ENCODE data around the gene DSTN. TPM values are rescaled to one million over a fixed set of nuclear protein-coding genes. Genes with fewer than 3 reads are reported as not detected.

The DSTN gene
- total RNA-seq, 1 donor from 2014 or later = 233 TPM

DNA sequence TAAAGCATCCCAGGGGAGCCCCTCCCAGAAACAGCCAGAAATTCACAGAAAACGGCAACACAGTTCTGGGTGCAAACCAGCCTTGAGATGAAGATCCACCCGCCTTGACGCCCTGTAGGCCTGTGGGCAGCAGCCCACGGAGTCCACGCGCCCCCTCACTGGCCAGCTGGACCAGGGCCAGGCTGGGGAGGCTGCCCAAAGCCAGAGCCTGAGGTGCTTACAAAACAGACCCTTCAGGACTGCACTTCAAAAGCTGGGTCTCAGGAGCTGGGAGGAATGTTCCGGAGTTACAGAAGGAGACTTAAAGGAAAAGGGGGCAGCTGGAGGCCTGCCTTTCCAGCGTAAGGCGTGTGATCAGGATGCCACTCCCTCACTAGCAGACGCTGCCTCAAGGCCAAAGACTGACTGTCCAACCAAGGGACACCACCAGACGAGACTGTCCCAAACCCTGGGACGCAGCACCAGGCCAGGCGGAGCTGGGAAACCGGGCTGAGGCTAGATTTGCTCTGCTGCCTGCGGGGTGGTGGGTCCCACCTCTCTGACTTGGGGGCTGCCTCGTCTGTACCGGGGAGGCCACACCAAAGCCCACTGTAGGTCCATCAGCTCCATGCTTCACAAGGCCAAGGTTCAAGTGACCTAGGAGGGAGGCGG lies 64.1 kb downstream of the DSTN start:
- H3K4me1 Mint-ChIP-seq (ENCODE audit: low read depth, unreplicated experiment) = peaks cover 49% of the 10 kb centered on the region
- DNase-seq = no peak
- TF ChIP-seq, protein P1, sequence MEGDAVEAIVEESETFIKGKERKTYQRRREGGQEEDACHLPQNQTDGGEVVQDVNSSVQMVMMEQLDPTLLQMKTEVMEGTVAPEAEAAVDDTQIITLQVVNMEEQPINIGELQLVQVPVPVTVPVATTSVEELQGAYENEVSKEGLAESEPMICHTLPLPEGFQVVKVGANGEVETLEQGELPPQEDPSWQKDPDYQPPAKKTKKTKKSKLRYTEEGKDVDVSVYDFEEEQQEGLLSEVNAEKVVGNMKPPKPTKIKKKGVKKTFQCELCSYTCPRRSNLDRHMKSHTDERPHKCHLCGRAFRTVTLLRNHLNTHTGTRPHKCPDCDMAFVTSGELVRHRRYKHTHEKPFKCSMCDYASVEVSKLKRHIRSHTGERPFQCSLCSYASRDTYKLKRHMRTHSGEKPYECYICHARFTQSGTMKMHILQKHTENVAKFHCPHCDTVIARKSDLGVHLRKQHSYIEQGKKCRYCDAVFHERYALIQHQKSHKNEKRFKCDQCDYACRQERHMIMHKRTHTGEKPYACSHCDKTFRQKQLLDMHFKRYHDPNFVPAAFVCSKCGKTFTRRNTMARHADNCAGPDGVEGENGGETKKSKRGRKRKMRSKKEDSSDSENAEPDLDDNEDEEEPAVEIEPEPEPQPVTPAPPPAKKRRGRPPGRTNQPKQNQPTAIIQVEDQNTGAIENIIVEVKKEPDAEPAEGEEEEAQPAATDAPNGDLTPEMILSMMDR (IDR thresholded peaks at IDR 0.05; ENCODE audit: partially characterized antibody, unreplicated experiment) = no peak
- peaks cover 24% of the 10 kb centered on the region for H3K9me3 Mint-ChIP-seq (ENCODE audit: unreplicated experiment)
- peaks cover 20% of the 10 kb centered on the region for H3K27me3 Mint-ChIP-seq (ENCODE audit: unreplicated experiment)
- peak overlapping the region; percentile 28 for H3K27ac Mint-ChIP-seq (ENCODE audit: unreplicated experiment)
- H3K4me3 Mint-ChIP-seq (ENCODE audit: unreplicated experiment) = peak overlapping the region; percentile 43
- peaks cover 4% of the 10 kb centered on the region for H3K36me3 Mint-ChIP-seq (ENCODE audit: unreplicated experiment)

DNA sequence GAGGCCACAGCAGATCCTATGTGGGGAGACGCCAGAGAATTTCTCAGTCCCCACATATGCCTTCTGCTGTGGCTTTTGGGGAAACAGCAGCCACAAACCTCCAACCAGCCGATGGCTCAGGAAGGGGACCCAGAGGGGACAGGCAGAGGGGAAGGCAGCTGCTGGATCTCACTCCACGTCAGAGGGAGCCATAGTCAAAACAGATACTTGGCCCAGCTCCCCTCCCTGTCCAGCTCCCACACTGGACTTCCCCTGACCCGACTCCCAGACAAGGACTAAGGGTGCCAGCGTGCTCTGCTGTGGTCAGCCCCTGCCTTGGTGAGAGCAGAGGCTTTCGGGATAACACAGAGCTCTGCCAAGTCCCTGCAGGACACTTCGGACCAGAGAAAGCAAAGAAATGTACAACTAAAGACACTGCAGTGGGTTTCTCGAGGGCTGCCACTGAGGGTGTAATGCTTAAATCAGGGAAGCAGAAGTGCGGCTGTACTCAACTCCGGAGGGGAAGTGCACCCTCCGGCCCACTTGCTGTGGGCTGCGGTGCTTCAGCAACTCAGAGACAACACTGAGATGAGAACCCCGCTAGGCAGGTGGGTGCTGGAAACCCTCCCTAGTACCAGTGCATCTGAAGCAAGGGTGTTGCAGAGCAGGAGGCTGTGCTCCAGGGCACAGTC lies 64.9 kb downstream of the DSTN start:
- TF ChIP-seq, protein P1 (IDR thresholded peaks at IDR 0.05; ENCODE audit: partially characterized antibody, unreplicated experiment) = no peak
- no peak for DNase-seq
- peaks cover 4% of the 10 kb centered on the region for H3K36me3 Mint-ChIP-seq (ENCODE audit: unreplicated experiment)
- peak overlapping the region; percentile 30 for H3K4me3 Mint-ChIP-seq (ENCODE audit: unreplicated experiment)
- peaks cover 49% of the 10 kb centered on the region for H3K4me1 Mint-ChIP-seq (ENCODE audit: low read depth, unreplicated experiment)
- peaks cover 24% of the 10 kb centered on the region for H3K9me3 Mint-ChIP-seq (ENCODE audit: unreplicated experiment)
- H3K27ac Mint-ChIP-seq (ENCODE audit: unreplicated experiment) = peak overlapping the region; percentile 98
- H3K27me3 Mint-ChIP-seq (ENCODE audit: unreplicated experiment) = peaks cover 20% of the 10 kb centered on the region

DNA sequence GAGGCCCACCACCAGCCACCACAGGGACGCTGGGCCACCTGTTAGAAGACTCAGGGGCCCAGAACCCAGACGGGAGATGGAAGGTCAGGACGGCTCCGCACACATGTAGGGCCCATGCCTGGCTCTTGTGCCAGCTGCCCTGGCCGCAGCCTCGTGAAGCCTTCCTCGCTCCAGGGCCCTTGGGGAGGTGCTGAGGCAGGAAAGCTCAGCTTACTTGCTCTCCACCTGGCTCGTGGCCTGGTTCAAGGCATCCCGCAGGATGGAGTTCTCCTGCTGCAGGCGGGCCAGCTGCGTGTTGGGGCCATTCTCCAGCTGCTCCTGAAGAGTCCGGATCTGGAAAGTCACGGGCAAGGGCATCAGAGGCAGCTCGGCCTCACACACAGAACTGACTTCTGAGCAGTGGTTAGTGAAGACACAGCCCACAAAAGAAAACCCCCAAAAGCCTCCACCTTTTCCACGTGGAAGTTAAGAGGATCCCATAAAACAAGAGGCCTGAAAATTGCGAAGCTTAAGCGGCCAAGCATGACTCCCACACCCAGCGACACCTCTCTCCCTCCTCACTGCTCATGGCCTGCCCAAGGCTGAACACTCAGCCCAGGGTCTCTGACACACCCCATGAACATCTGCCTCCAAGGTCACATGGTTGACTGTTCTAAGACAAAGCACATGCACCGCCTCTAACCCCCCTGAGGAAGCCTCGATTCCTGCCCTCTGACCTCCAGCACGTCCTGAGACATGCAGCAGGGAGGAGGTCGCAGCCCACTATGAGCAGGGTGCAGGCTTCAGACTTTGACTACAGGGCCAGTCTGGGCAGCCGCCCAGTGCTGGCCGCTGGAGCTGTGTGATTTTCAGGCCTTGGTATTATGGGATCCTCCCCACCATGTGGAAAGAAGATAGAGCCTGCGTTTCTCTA lies 65.7 kb downstream of the DSTN start:
- Mint-ChIP-seq H3K9me3 (ENCODE audit: unreplicated experiment) (peaks cover 21% of the 10 kb centered on the region), H3K27me3 (ENCODE audit: unreplicated experiment) (peaks cover 16% of the 10 kb centered on the region), H3K4me1 (ENCODE audit: low read depth, unreplicated experiment) (peaks cover 45% of the 10 kb centered on the region), H3K36me3 (ENCODE audit: unreplicated experiment) (no peaks in the 10 kb centered on the region), H3K27ac (ENCODE audit: unreplicated experiment) (peak overlapping the region; percentile 98), H3K4me3 (ENCODE audit: unreplicated experiment) (peak overlapping the region; percentile 82)
- TF ChIP-seq, protein P1 (IDR thresholded peaks at IDR 0.05; ENCODE audit: partially characterized antibody, unreplicated experiment) = no peak
- DNase-seq = peak; percentile 65

DNA sequence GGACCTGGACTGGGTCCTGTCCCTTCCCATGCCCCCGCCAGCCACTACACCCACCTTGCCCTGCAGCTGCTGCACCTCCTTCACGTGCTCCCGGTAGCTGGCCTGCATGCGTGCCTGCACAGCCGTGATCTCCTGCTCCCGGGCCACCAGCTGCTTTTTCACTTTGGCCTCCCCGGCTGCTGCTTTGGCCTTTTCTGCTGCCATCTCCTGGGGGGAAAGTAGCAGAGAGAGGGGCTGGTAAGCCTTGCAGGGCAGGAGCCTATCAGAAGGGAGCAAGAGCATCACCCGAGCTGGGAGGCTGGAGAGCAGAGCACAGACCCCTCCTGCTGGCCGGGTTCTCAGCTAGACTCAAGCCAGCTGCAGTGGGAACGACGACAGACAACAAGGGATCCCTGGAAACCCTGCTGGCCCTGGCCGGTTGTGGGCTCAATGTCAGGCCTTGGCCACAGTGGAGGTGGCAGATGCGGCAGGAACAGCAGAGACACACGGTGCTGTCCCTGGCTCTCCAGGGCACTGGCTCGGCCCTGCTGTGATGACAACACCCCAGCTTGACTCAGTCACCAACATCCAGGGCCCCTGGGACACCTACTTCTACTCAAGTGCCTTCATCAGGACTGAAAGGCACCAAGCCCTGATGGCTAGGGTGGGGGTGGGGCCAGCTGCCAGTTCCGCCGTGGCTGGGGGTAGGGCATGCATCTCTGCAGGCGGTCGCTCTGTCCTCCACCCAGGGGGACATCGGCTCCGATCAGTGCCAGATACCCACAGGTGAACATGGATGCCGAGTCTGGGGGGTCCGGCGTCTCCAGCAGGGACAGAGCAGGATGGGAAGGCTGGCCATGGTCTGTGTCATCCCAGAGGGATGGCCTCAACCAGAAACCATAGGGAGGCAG lies 66.9 kb downstream of the DSTN start:
- TF ChIP-seq, protein P1 (IDR thresholded peaks at IDR 0.05; ENCODE audit: partially characterized antibody, unreplicated experiment) = peak; percentile 23

More for the DNA sequence above, 66.9 kb downstream of the DSTN start:
- Mint-ChIP-seq H3K4me1 (ENCODE audit: low read depth, unreplicated experiment) (peaks cover 44% of the 10 kb centered on the region), H3K27ac (ENCODE audit: unreplicated experiment) (peak overlapping the region; percentile 98), H3K9me3 (ENCODE audit: unreplicated experiment) (peaks cover 21% of the 10 kb centered on the region), H3K36me3 (ENCODE audit: unreplicated experiment) (no peaks in the 10 kb centered on the region), H3K4me3 (ENCODE audit: unreplicated experiment) (peak overlapping the region; percentile 82), H3K27me3 (ENCODE audit: unreplicated experiment) (peaks cover 16% of the 10 kb centered on the region)
- peak; percentile 88 for DNase-seq

Measured in glutamatergic neuron (in vitro differentiated cells).